Measurements from ENCODE around the gene PRKAR2B.

DNA sequence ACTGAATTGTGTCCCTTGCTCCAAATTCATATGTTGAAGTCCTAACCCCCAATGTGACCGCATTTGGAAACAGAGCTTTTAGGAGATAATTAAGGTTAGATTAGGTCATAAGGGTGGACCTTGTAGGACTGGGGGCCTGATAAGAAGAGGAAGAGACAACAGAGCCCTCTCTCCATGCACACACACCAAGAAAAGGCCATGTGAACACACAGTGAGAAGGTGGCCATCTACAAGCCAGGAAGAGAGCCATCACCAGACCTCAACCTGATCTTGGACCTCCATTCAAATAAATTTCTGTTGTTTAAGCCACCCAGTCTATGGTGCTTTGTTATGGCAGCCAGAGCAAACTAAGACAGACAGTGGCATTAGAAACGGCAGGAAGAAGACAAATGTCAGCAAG, 12.5 kb upstream of the PRKAR2B start:
- TF ChIP-seq POU2F2 (IDR thresholded peaks at IDR 0.05; ENCODE audit: low read depth, low read length) (no peak), POLR2AphosphoS5 (IDR thresholded peaks at IDR 0.05; ENCODE audit: low read depth, low read length) (no peak), SPI1 (IDR thresholded peaks at IDR 0.05; ENCODE audit: low read depth, low read length) (no peak), POLR2A (IDR thresholded peaks at IDR 0.05; ENCODE audit: low read depth, low read length) (no peak), PAX5 (IDR thresholded peaks at IDR 0.05; ENCODE audit: insufficient read depth, low read length, severe bottlenecking) (no peak), TAF1 (IDR thresholded peaks at IDR 0.05; ENCODE audit: low read depth, low read length) (no peak)

Measured in GM12891 (cell line).